Fibroblast of mammary gland (primary cell): ENCODE results near the gene KCNJ1.

ENCODE experiments used
- DNase-seq: peaks from one replicate; pipeline ENCODE4 v3.0.0-alpha.2; 2010; ENCODE audit warnings: low read depth
- H3K4me3 ChIP-seq: 2 replicates; pipeline ENCODE4 v1.5.1; 2011; ENCODE audit warnings: low read depth, mild to moderate bottlenecking, low read length, moderate library complexity; ENCODE audit not compliant: control insufficient read depth
- CTCF ChIP-seq: conservative IDR thresholded peaks from 2 replicates; pipeline ENCODE4 v1.5.1; 2011; ENCODE audit warnings: low read depth, low read length, inconsistent platforms; ENCODE audit not compliant: control insufficient read depth, insufficient read depth

The KCNJ1 gene

GRCh38 chr11:128865490-128865889 is 1.6 kb downstream of the KCNJ1 start:
- TF ChIP-seq CTCF = no peak
- DNase-seq = no peak
- H3K4me3 ChIP-seq = no peak overlapping the region

- DNase-seq = peak; percentile 55
- no peak overlapping the region for H3K4me3 ChIP-seq
- no peak for TF ChIP-seq CTCF
These were observed 4.0 kb downstream of the KCNJ1 start for GRCh38 chr11:128862908-128863660.

- DNase-seq = no peak
- no peak overlapping the region for H3K4me3 ChIP-seq
- no peak for TF ChIP-seq CTCF
These were observed 4.7 kb downstream of the KCNJ1 start for GRCh38 chr11:128862406-128862805.

- TF ChIP-seq CTCF = no peak
- DNase-seq = no peak
- H3K4me3 ChIP-seq = no peak overlapping the region
These were observed 6.3 kb downstream of the KCNJ1 start for GRCh38 chr11:128860571-128861361.

- TF ChIP-seq CTCF = peak; percentile 65
- no peak overlapping the region for H3K4me3 ChIP-seq
- DNase-seq = peak; percentile 52
These were observed 7.3 kb downstream of the KCNJ1 start for GRCh38 chr11:128859563-128860441.

GRCh38 chr11:128857341-128857740 is 9.8 kb downstream of the KCNJ1 start:
- TF ChIP-seq CTCF = no peak
- H3K4me3 ChIP-seq = no peak overlapping the region
- DNase-seq = no peak
